ENCODE results near the gene NEURL1.
"Not testable (repeated sequence)": the region's sequence is repeated elsewhere in the genome, so short reads cannot be mapped to it uniquely, and the experiment has no call there.

Gene NEURL1

GRCh38 chr10:103522006-103522405, 28.5 kb downstream of the NEURL1 start:
- not testable (repeated sequence) for FAIRE-seq

GRCh38 chr10:103523683-103524082, 30.2 kb downstream of the NEURL1 start:
- no peak for FAIRE-seq

GRCh38 chr10:103525901-103526300, 32.4 kb downstream of the NEURL1 start:
- no peak for FAIRE-seq

- not testable (repeated sequence) for FAIRE-seq
These were observed 34.0 kb downstream of the NEURL1 start for GRCh38 chr10:103527476-103527875.

GRCh38 chr10:103528549-103528948, 35.0 kb downstream of the NEURL1 start:
- FAIRE-seq, result no peak

- no peak for FAIRE-seq
These were observed 36.0 kb downstream of the NEURL1 start for GRCh38 chr10:103529539-103529938.

GRCh38 chr10:103533827-103534226, 40.3 kb downstream of the NEURL1 start:
- no peak for FAIRE-seq

GRCh38 chr10:103534621-103535498, 41.4 kb downstream of the NEURL1 start:
- FAIRE-seq, result no peak

GRCh38 chr10:103535595-103535994, 42.1 kb downstream of the NEURL1 start:
- no peak for FAIRE-seq

- no peak for FAIRE-seq
These were observed 46.2 kb downstream of the NEURL1 start for GRCh38 chr10:103539751-103540150.

GRCh38 chr10:103540722-103541121, 47.2 kb downstream of the NEURL1 start:
- FAIRE-seq, result no peak

GRCh38 chr10:103541616-103542015, 48.1 kb downstream of the NEURL1 start:
- no peak for FAIRE-seq

GRCh38 chr10:103542764-103543616, 49.5 kb downstream of the NEURL1 start:
- no peak for FAIRE-seq

GRCh38 chr10:103543617-103544525, 50.4 kb downstream of the NEURL1 start:
- no peak for FAIRE-seq

GRCh38 chr10:103544657-103545310, 51.3 kb downstream of the NEURL1 start:
- FAIRE-seq, result no peak

GRCh38 chr10:103545366-103545765, 51.9 kb downstream of the NEURL1 start:
- FAIRE-seq, result no peak

- FAIRE-seq, result no peak
These were observed 52.3 kb downstream of the NEURL1 start for GRCh38 chr10:103545771-103546281.

- FAIRE-seq, result no peak
These were observed 52.9 kb downstream of the NEURL1 start for GRCh38 chr10:103546401-103546800.

- FAIRE-seq, result no peak
These were observed 54.0 kb downstream of the NEURL1 start for GRCh38 chr10:103547391-103547946.

GRCh38 chr10:103548006-103548405, 54.5 kb downstream of the NEURL1 start:
- FAIRE-seq, result no peak

GRCh38 chr10:103548581-103549348, 55.3 kb downstream of the NEURL1 start:
- no peak for FAIRE-seq

Data from TTC549 (cell line).